Astrocyte of the spinal cord (primary cell): ENCODE results near the gene ADAMTS14.

Experiments
- DNase-seq: peaks from one replicate; pipeline ENCODE4 v3.0.0; 2011; ENCODE audit warnings: low read depth, low spot score
- H3K4me3 ChIP-seq: 2 replicates; pipeline ENCODE4 v1.5.1; 2011; ENCODE audit warnings: low read depth, mild to moderate bottlenecking, low read length, moderate library complexity
- in situ Hi-C: cut with HindIII; loops from 2 replicates; pipeline ENCODE4 v1.10.0; 2017; ENCODE audit warnings: low sequenced_read_pairs
- TF ChIP-seq, protein P1 (sequence below): IDR thresholded peaks from 2 replicates; pipeline ENCODE4 v1.5.1; 2012; ENCODE audit warnings: low read depth, mild to moderate bottlenecking, low read length, inconsistent platforms

The ADAMTS14 gene

DNA sequence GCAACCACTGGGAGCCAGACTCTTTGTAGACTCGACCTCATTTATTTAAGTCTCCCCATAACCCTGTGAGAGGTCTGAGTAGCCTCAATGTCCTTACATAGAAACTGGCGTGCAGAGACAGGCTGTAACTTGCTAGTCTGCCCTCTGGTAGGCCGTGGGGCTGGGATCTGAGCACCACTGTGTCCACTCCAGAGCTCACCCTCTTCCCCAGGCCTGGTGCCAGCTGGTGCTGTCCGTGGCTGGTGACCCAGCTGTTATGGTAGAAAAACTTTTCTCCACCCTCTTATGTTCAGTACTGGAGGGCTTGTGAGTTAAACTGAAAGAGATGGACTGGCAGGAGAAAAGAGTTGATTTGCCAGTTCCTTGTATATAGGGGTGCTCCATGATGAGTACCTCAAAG is 41.9 kb downstream of the ADAMTS14 start:
- in situ Hi-C loops: no loop called here
- DNase-seq: no peak
- TF ChIP-seq, protein P1, sequence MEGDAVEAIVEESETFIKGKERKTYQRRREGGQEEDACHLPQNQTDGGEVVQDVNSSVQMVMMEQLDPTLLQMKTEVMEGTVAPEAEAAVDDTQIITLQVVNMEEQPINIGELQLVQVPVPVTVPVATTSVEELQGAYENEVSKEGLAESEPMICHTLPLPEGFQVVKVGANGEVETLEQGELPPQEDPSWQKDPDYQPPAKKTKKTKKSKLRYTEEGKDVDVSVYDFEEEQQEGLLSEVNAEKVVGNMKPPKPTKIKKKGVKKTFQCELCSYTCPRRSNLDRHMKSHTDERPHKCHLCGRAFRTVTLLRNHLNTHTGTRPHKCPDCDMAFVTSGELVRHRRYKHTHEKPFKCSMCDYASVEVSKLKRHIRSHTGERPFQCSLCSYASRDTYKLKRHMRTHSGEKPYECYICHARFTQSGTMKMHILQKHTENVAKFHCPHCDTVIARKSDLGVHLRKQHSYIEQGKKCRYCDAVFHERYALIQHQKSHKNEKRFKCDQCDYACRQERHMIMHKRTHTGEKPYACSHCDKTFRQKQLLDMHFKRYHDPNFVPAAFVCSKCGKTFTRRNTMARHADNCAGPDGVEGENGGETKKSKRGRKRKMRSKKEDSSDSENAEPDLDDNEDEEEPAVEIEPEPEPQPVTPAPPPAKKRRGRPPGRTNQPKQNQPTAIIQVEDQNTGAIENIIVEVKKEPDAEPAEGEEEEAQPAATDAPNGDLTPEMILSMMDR: no peak
- H3K4me3 ChIP-seq: no peak overlapping the region

- TF ChIP-seq, protein P1: no peak
- no peak overlapping the region for H3K4me3 ChIP-seq
- in situ Hi-C loops: no loop called here
- DNase-seq: no peak
Observed at GRCh38 chr10:70714951-70715350, 42.6 kb downstream of the ADAMTS14 start.

DNA sequence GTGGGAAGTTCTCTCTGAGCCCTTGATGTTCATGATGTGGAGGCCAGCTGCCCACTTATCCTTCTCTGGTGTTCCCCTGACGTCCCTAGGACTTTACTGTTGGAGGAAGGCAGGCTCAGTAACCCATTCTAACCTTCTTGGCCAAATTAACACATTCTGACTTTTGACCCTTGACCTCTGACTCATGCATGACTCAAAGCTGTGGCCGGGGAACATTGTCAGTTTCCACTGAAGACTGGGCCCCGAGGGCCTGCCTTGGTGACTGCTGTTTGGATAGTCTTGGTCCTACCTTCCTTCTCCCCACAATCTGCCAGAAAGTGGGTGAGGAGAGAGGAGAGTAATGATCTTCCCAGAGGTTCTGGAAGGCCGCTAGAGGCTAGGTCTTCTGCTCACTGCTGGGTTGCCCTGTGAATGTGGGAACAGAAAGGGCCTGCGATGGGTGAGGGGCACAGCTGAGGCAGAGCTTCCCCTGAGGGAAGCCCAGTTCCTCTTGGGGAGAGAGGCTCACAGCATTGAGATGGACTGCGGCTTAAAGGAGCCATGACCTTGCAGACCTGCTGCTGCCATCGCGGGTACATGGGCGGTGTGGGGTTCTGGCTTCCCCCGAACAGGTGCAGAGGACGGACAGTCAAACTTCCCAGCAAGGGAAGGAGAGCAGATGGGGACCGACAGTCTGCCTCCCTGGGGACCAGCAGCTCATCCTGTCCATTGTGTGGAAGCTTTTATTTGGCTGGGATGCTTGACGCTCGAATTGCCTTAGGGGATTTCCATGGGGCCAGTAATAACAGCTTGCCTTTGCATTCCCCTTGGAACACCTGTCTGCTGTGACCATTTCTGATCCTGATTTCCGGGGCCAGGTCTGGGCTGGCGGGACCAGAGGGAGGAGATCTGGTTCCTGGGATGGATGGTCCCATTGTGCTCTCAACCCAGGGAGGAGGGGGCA is 43.8 kb downstream of the ADAMTS14 start:
- TF ChIP-seq, protein P1: no peak
- peak; percentile 73 for DNase-seq
- in situ Hi-C loops: no loop called here
- no peak overlapping the region for H3K4me3 ChIP-seq

DNA sequence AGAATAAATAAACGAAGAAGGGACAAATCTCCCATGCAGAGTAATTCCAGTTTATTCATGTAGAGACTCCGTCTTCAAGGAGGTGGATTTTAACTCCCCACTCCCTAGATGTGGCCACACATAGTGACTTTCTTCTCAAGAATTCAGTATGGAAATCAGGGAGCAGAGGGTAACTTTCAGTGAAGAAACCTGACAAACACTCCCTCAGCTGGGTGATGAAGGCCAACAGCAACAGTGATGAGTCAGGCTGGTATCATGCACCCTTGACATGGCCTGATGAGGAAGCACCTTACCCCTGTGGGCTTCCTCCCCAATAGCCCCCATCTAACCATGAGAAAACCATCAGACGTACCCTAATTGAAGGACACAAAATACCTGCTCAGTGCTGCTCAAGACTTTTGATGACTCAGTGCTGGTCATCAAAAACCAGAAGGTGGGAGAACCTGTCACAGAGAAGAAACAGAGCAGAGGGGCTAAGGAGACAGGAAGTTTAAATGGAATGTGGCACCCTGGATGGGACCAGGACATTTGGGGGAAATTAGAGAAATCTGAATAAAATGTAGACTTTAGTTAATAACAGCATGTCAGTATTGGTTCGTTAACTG is 50.6 kb downstream of the ADAMTS14 start:
- in situ Hi-C loops: no loop called here
- TF ChIP-seq, protein P1: no peak
- DNase-seq: peak; percentile 67
- H3K4me3 ChIP-seq: no peak overlapping the region

DNA sequence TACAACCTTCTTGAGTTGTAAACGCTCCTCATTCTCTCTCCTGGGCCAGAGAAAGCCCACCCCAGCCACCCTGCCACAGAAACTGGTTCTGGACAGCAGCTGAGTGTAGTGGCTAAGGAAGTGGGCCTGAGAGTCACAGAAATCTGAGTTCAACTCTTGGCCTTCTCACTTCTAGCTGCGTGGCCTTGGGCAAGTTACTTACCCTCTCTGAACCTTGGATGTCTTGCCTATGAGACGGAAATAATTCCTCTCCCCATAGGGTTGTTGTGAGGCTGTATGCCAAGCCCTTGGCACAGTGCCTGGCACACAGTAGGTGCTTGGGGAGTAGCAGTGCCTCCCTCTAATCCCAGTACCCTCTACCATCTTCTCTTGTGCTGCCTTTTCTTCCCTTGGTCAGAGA is 51.5 kb downstream of the ADAMTS14 start:
- in situ Hi-C loops: no loop called here

DNA sequence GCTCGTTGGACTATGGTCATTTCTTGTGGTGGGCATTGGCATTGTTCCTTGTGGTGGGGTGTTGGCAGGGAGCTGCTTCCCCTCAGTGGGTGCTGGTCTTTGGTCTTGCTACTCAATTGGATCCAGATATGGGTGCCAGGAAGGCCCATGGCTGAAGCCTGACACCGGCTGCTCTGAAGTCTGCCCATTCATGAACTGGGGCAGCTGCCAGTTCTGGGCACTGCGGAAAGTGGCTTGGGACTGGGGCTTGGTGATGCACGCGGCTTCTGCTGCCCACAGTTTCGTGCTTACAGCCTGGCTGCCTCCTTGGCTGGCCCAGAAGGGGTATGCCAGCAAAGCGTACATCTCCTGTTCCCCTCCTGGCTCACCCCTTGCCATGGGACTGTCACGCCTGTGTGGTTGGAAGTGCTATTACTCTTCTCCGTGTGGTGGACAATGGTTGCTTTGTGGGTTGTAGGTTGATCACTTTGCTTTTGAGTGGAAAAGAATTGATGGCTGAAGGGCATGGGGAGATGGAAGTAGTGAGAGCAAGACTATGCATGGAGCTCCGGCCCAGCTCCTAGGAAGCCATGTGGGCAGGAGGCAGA is 54.7 kb downstream of the ADAMTS14 start:
- no peak for DNase-seq
- TF ChIP-seq, protein P1: no peak
- no peak overlapping the region for H3K4me3 ChIP-seq
- in situ Hi-C loops: no loop called here

More for the DNA sequence above, 51.5 kb downstream of the ADAMTS14 start:
- H3K4me3 ChIP-seq: no peak overlapping the region
- TF ChIP-seq, protein P1: no peak
- DNase-seq: no peak
